ENCODE data around the gene PHACTR3. TPM values are rescaled to one million over a fixed set of nuclear protein-coding genes. Genes with fewer than 3 reads are reported as not detected.

The PHACTR3 gene
- total and polyA plus RNA-seq, 10 donors = 1.4 to 15.0 (median 8.6) TPM

GRCh38 chr20:59736366-59736765 is 132.0 kb downstream of the PHACTR3 start:
- no peak for DNase-seq
- Histone ChIP-seq H3K36me3 (no peaks in the 10 kb centered on the region), H3K4me1 (no peaks in the 10 kb centered on the region), H3K27ac (no peak overlapping the region), H3K4me3 (no peak overlapping the region), H3K27me3 (replicated peaks in 1 of 7) (peaks cover 0 to 60% (median 0%) of the 10 kb centered on the region in 7 donors), H3K9me3 (no peaks in the 10 kb centered on the region)
- 77 to 84% (median 82%) methylated on average over 10 of the region's 10 CpGs for WGBS, 5 donors
- no peak for TF ChIP-seq CTCF (IDR thresholded peaks at IDR 0.05 in 8 of 11, conservative IDR thresholded peaks at IDR 0.05 in 3 of 11)
- intact Hi-C loops (cut with DNase I; ENCODE audit: low total_unique reads) = no loop called here

GRCh38 chr20:59737073-59737666 is 132.8 kb downstream of the PHACTR3 start:
- peaks cover 0 to 65% (median 0%) of the 10 kb centered on the region in 7 donors for H3K27me3 ChIP-seq (replicated peaks in 1 of 7)
- WGBS, 5 donors = 75 to 83% (median 76%) methylated on average over 16 of the region's 16 CpGs
- DNase-seq = no peak

GRCh38 chr20:59737816-59738215 is 133.5 kb downstream of the PHACTR3 start:
- Histone ChIP-seq H3K27ac (no peak overlapping the region), H3K27me3 (replicated peaks in 1 of 7) (peaks cover 0 to 67% (median 0%) of the 10 kb centered on the region in 7 donors), H3K36me3 (no peaks in the 10 kb centered on the region), H3K4me1 (no peaks in the 10 kb centered on the region), H3K9me3 (no peaks in the 10 kb centered on the region), H3K4me3 (no peak overlapping the region)
- 68 to 82% (median 74%) methylated on average over 4 of the region's 4 CpGs for WGBS, 5 donors
- intact Hi-C loops (cut with DNase I; ENCODE audit: low total_unique reads) = no loop called here
- TF ChIP-seq CTCF (IDR thresholded peaks at IDR 0.05 in 8 of 11, conservative IDR thresholded peaks at IDR 0.05 in 3 of 11) = no peak
- TF ChIP-seq POLR2AphosphoS5 (IDR thresholded peaks at IDR 0.05) = no peak
- TF ChIP-seq POLR2A (IDR thresholded peaks at IDR 0.05) = no peak
- no peak for DNase-seq

More at GRCh38 chr20:59737073-59737666, 132.8 kb downstream of the PHACTR3 start:
- Histone ChIP-seq H3K27ac (no peak overlapping the region), H3K9me3 (no peaks in the 10 kb centered on the region), H3K4me1 (no peaks in the 10 kb centered on the region), H3K4me3 (no peak overlapping the region), H3K36me3 (no peaks in the 10 kb centered on the region)
- TF ChIP-seq CTCF (IDR thresholded peaks at IDR 0.05 in 8 of 11, conservative IDR thresholded peaks at IDR 0.05 in 3 of 11) = no peak
- no peak for TF ChIP-seq POLR2AphosphoS5 (IDR thresholded peaks at IDR 0.05)
- TF ChIP-seq POLR2A (IDR thresholded peaks at IDR 0.05) = no peak
- intact Hi-C loops (cut with DNase I; ENCODE audit: low total_unique reads) = no loop called here

- intact Hi-C loops (cut with DNase I; ENCODE audit: low total_unique reads) = no loop called here
- Histone ChIP-seq H3K27ac (no peak overlapping the region), H3K27me3 (replicated peaks in 1 of 7) (peaks cover 0 to 66% (median 0%) of the 10 kb centered on the region in 7 donors), H3K9me3 (no peaks in the 10 kb centered on the region), H3K36me3 (no peaks in the 10 kb centered on the region), H3K4me1 (no peaks in the 10 kb centered on the region), H3K4me3 (no peak overlapping the region)
- DNase-seq = no peak
- 43 to 69% (median 56%) methylated on average over 1 to 4 of the region's 4 CpGs for WGBS, 5 donors
- TF ChIP-seq POLR2A (IDR thresholded peaks at IDR 0.05) (no peak), CTCF (IDR thresholded peaks at IDR 0.05 in 8 of 11, conservative IDR thresholded peaks at IDR 0.05 in 3 of 11) (no peak), POLR2AphosphoS5 (IDR thresholded peaks at IDR 0.05) (no peak)
Measured at GRCh38 chr20:59738851-59739250, 134.5 kb downstream of the PHACTR3 start.

Data from spleen (tissue), 11 donors.